HG02840 (cell line): ENCODE results near the gene CNKSR3.

Experiments used
- ATAC-seq: cut with Tn5 transposase; IDR thresholded peaks from one replicate; pipeline ENCODE4 v1.9.1; 2021; ENCODE audit warnings: mild to moderate bottlenecking, moderate library complexity, moderate number of reproducible peaks; ENCODE audit not compliant: unreplicated experiment, low FRiP score

The CNKSR3 gene

GRCh38 chr6:154481521-154482013 lies 28.9 kb downstream of the CNKSR3 start:
- no peak for ATAC-seq

DNA sequence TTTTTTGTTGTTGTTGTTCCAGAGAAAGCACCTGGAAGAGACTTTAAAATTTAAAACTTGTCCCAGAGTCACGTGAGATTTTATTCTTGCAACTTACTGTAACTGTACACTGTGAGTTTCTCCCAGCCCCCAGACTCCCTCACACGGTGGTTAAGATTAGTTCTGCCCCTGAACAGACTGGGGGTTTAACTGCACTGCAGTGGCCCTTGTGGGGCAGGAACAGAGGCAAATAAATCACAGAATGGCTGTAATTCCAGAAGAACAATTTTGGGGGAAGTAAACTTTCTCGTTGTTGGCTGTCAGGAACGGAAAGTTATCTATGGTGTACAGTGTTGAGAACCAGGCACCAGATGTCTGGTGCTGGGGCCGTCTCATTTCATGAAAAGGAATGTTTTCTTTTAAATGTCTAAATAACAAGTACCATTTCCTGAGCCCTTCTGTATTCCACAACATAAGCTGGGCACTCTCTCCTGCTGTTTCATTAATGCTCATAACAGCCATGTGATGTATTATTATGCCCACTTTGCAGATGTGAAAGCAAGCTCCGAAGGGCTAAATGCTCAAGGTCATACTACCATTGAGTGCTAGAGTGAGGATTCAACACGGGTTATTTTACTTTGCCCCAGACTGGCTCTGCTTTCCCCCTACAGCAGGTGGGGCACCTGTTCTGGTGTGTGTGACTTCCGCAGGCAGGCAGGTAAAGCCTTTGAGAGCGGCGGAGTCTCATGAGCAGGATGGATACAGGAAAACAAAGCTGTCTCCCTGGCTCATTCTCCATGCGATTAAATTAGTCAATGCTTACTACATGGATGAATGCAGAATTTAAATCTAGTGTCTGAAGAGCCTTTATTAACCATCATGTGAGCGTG lies 30.5 kb downstream of the CNKSR3 start:
- ATAC-seq = no peak

DNA sequence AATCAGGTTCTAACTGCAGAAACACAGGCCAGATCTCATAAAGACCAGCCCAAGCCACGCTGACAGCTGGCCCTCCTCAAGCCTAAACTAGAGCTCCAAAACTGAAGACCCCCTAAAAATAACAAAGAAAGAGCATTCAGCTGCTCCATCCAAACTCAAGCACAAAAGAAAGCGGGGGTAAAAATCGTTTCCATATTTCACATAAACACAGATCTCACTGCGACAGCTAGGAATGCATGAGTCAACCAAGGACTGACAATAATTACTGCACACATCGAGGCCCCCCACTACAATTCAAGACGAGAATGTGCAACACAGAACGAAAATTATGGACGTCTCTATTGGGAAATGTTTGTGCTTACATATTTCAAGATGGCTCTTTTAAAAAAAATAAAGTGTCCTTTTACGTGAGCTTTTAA lies 31.1 kb downstream of the CNKSR3 start:
- ATAC-seq = no peak

GRCh38 chr6:154478701-154479060 lies 31.8 kb downstream of the CNKSR3 start:
- ATAC-seq = no peak

DNA sequence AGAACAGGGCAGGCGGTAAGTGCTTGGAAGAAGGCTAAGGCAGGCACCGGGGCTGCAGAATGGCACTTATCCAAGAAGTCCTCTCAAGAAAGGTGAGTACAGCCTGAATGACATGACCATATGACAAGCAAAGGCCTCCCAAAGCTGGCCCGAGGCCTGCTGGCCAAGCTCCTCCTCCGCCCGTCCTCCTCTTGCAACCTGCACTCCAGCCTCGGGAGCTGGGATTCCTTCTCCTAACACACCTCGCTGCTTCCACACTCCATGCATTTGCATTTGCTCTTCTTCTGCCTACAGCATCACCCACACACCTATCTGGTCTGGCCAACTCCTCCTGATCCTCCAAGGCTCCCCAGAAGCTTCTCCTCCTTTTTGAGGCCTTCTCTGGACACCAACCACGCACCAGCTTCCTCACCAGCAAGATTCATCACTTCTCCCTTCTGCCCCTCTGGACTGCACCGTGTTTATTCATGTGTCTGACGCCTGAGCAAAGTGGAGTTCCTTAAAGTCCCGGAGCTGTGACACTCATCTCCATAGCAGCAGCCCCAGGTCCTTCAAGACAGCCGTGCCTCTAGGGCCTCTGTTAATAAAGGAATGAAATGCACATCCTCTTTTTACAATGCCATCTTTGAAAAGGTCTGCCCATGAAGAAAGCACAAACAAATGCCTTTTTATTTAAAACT lies 32.3 kb downstream of the CNKSR3 start:
- ATAC-seq = no peak

- no peak for ATAC-seq
These were observed 34.0 kb downstream of the CNKSR3 start for GRCh38 chr6:154476494-154476893.

- ATAC-seq = no peak
These were observed 35.6 kb downstream of the CNKSR3 start for GRCh38 chr6:154474648-154475428.

- no peak for ATAC-seq
These were observed 37.2 kb downstream of the CNKSR3 start for GRCh38 chr6:154473324-154473723.

GRCh38 chr6:154471609-154472362 lies 38.7 kb downstream of the CNKSR3 start:
- no peak for ATAC-seq

DNA sequence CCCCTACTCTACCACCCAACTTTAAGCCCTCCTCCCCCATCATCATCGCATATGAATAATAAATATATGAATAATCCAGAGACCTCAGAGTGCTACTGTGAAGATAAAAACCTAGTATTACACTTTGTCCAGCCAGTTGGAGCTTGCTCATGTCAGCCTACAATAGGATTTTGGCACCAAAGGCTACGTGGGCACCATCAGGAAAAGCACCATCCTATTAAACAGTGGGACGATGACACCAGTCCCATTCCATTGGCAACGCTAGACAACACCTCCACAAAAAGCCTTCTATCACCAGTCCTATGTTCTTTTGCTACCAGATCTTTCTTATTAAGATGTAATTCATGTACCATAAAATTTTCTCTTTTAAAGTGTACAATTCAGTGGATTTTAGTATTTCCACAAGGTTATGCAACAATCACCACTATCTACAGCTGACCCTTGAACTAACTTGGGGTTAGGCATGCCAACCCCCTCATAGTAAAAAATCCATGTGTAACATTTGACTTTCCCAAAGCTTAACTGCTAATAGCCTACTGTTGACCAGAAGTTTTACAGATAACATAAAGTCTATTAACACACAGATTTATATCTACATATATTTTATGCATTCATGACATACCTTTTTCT lies 41.1 kb downstream of the CNKSR3 start:
- ATAC-seq = no peak

DNA sequence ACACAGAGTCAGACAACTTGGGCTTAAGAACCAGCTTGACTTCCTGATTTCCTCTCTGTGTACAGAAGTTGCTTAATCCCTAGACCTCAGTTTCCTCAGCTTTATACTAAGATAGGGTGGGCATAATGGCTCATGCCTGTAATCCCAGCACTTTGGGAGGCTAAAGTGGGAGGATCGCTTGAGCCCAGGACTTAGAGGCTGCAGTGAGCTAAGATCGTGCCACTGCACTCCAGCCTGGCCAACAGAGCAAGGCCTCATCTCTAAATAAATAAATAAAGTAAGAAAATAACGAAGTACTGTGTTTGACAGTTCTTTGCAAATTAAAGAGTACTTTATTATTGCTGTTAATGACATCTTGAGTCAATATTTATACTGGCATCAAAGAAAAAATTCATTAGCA lies 41.7 kb downstream of the CNKSR3 start:
- ATAC-seq = no peak

DNA sequence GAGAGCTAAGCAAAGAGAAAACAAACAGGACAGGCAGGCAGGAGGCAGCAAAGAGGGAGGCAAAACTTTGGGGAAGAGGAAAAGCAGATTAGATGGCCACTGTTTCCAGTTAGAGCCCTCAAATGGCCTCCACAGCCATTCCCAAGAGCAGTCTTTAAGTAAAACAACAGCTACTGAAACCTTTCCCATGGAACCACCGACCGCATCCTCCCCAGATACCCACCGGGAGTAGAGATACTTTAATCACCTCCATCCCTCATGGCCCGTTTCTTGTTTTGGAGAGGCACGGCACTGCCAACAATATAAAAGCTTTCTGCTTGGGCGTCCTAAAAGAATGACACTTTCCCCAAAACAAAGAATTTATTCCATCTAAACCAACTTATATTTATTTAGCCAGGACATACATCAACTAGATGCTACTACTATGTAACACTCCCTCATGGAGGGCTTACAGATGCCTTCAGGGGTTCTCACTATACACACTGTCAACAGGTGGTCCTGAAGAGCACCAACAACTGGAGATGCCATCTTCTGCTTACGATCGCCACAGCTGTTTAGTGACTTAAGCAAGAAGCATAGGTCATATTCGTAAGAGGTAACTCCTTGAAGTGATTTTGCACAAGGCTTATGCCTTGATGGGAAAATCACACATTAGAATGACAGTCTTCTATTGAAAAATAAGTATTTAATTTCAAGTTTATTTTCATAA lies 43.4 kb downstream of the CNKSR3 start:
- ATAC-seq = no peak

- ATAC-seq = no peak
These were observed 44.3 kb downstream of the CNKSR3 start for GRCh38 chr6:154466139-154466538.

- no peak for ATAC-seq
These were observed 46.7 kb downstream of the CNKSR3 start for GRCh38 chr6:154463573-154464419.

DNA sequence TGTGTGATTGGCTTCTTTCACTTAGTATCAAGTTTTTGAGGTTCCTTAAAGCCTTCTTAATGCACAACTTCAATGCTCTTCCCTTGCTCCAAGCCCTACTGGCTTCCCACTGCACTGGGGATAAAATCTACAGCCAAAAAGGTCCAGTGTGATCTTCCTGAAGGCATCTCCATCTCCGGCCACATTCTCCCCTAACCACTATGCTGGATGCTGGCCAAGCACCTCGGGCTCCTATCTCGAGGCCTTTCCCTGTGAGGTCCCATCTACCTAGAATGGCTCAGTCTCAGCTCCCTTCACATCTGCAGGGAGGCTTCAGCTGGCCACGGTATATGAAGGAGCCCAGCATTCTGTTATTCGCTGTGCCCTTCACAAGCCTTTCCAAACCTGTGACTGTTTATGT lies 48.1 kb downstream of the CNKSR3 start:
- no peak for ATAC-seq

DNA sequence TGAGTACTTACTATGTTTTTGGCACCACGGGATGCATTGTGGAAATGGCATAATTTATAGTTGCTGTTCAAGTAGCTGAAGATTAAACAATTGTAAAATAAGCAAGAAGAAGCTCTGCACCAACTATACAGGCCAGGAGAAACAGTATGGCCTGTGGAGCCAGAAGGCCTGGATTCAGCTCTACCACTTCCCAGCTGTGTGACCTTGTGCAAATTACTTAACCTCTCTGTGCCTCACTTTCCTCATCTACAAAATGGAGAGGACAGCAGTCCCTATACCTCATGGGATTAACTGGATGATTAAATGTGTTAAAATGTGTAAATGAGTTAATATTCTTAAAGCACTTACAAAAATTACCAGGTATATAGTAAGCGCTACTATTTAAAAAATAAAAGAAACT lies 49.1 kb downstream of the CNKSR3 start:
- no peak for ATAC-seq

GRCh38 chr6:154460306-154461071 lies 50.0 kb downstream of the CNKSR3 start:
- ATAC-seq = no peak

DNA sequence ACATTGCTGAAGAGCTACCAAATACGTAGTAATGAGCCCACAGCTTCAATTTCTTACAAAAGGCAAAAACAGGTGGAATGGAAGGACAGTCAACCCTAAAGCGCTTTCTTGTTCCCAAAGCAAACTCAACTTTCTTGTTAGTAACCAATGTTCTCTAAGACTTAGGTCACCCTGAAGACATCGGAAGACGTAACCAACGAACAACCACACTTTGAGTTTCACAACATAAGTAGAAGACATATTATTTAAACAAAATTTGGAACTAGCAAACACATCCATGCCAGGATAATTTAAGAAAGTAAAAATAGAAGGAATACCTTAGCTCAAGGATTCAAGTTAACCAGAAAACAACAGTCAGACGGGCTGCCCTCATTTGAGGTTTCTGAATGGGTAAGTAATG lies 51.0 kb downstream of the CNKSR3 start:
- ATAC-seq = no peak
